Measurements from ENCODE around the gene SYT13.

The SYT13 gene

GRCh38 chr11:45218705-45219104, 67.4 kb downstream of the SYT13 start:
- H3K27ac ChIP-seq: no peak overlapping the region
- TF ChIP-seq ZFX (IDR thresholded peaks at IDR 0.05) (no peak), CTCF (conservative IDR thresholded peaks at IDR 0.05) (no peak)

GRCh38 chr11:45217991-45218390, 68.2 kb downstream of the SYT13 start:
- TF ChIP-seq CTCF (conservative IDR thresholded peaks at IDR 0.05): no peak
- no peak overlapping the region for H3K27ac ChIP-seq

GRCh38 chr11:45216901-45217300, 69.2 kb downstream of the SYT13 start:
- no peak for TF ChIP-seq ZFX (IDR thresholded peaks at IDR 0.05)
- no peak for TF ChIP-seq CTCF (conservative IDR thresholded peaks at IDR 0.05)
- H3K27ac ChIP-seq: no peak overlapping the region

- TF ChIP-seq CTCF (conservative IDR thresholded peaks at IDR 0.05) (no peak), ZFX (IDR thresholded peaks at IDR 0.05) (no peak)
- no peak overlapping the region for H3K27ac ChIP-seq
Measured at GRCh38 chr11:45216031-45216430, 70.1 kb downstream of the SYT13 start.

- H3K27ac ChIP-seq: no peak overlapping the region
- TF ChIP-seq CTCF (conservative IDR thresholded peaks at IDR 0.05) (no peak), ZFX (IDR thresholded peaks at IDR 0.05) (no peak)
Measured at GRCh38 chr11:45215098-45215865, 70.9 kb downstream of the SYT13 start.

- H3K27ac ChIP-seq: no peak overlapping the region
- TF ChIP-seq ZFX (IDR thresholded peaks at IDR 0.05): no peak
- no peak for TF ChIP-seq CTCF (conservative IDR thresholded peaks at IDR 0.05)
Measured at GRCh38 chr11:45213717-45214116, 72.4 kb downstream of the SYT13 start.

- TF ChIP-seq ZFX (IDR thresholded peaks at IDR 0.05): no peak
- TF ChIP-seq CTCF (conservative IDR thresholded peaks at IDR 0.05): peak; percentile 29
Measured at GRCh38 chr11:45213316-45213665, 72.8 kb downstream of the SYT13 start.

More at GRCh38 chr11:45213316-45213665, 72.8 kb downstream of the SYT13 start:
- no peak overlapping the region for H3K27ac ChIP-seq
